ENCODE results near the gene REX1BD. TPM values are rescaled to one million over a fixed set of nuclear protein-coding genes. Genes with fewer than 3 reads are reported as not detected.
"Not testable (repeated sequence)": the region's sequence is repeated elsewhere in the genome, so short reads cannot be mapped to it uniquely, and the experiment has no call there.

The REX1BD gene
- total RNA-seq (87.4 TPM), polyA plus RNA-seq (100 to 1,000 TPM; 139 to 163 (median 148) TPM)

GRCh38 chr19:18588611-18589379, at the start of gene REX1BD:
REX1BD (plus strand) TSS chr19:18588798; CDS start chr19:18588802, 4 bp downstream.
- Mint-ChIP-seq H3K27ac (peak within 1 kb of the TSS; percentile 92 to 98 (median 93)), H3K9me3 (no peaks in the 10 kb centered on the region), H3K4me1 (peaks cover 6 to 47% (median 19%) of the 10 kb centered on the region in 4 donors), H3K36me3 (no peaks in the 10 kb centered on the region), H3K27me3 (peaks cover 8% of the 10 kb centered on the region), H3K4me3 (peak within 1 kb of the TSS; percentile 92 to 93 (median 92))
- no peaks in the 10 kb centered on the region for H3K9me3 ChIP-seq (ENCODE audit: control insufficient read depth in 2 of 2, low read length in 2 of 2)
- peaks cover 33% of the 10 kb centered on the region for H3K4me1 ChIP-seq (ENCODE audit: control insufficient read depth, insufficient read depth, low read length, poor library complexity, severe bottlenecking)
- peak within 1 kb of the TSS; percentile 91 for H3K27ac ChIP-seq (ENCODE audit: insufficient read depth, low read length, poor library complexity, severe bottlenecking)
- DNase-seq (peak; percentile 80 to 90 (median 89)), ATAC-seq (ENCODE audit: low read depth in 2 of 2) (peak; percentile 80)
- peaks cover 6% of the 10 kb centered on the region for H3K36me3 ChIP-seq (ENCODE audit: control insufficient read depth, insufficient read depth, low read length)
- H3K27me3 ChIP-seq (ENCODE audit: control insufficient read depth, insufficient read depth, low read length), result no peaks in the 10 kb centered on the region
- H3K4me3 ChIP-seq (ENCODE audit: low read depth, low read length), result peak within 1 kb of the TSS; percentile 72

DNA sequence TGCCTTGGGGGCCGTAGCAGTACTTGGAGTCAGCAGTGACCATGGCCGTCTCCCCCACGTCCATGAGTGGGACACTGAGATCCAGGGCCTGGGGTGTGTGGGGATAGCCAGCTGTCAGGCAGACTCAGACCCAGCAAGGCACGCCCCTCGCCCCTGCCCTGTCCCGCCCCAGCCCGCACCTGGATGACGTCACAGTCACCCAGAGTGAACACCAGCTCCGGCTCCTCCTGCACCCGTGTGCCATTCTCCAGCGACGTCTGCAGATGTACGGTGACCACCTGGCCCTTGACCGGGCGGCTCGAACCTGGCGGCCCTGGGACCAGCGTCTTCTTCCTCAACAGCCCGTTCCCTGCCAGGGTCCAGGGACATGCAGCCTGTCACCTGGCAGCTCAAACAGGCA, 49.2 kb upstream of the REX1BD start:
- no peak overlapping the region for H3K27ac ChIP-seq (ENCODE audit: insufficient read depth, low read length, poor library complexity, severe bottlenecking)
- H3K4me3 ChIP-seq (ENCODE audit: low read depth, low read length), result no peak overlapping the region
- Mint-ChIP-seq H3K9me3 (no peaks in the 10 kb centered on the region), H3K27me3 (no peaks in the 10 kb centered on the region), H3K4me3 (no peak overlapping the region), H3K4me1 (peaks cover 0 to 34% (median 20%) of the 10 kb centered on the region in 4 donors), H3K27ac (no peak overlapping the region), H3K36me3 (peaks cover 10% of the 10 kb centered on the region)
- no peaks in the 10 kb centered on the region for H3K9me3 ChIP-seq (ENCODE audit: control insufficient read depth in 2 of 2, low read length in 2 of 2)
- DNase-seq (no peak), ATAC-seq (ENCODE audit: low read depth in 2 of 2) (no peak)
- peaks cover 18% of the 10 kb centered on the region for H3K4me1 ChIP-seq (ENCODE audit: control insufficient read depth, insufficient read depth, low read length, poor library complexity, severe bottlenecking)
- H3K36me3 ChIP-seq (ENCODE audit: control insufficient read depth, insufficient read depth, low read length), result peaks cover 42% of the 10 kb centered on the region
- no peaks in the 10 kb centered on the region for H3K27me3 ChIP-seq (ENCODE audit: control insufficient read depth, insufficient read depth, low read length)

DNA sequence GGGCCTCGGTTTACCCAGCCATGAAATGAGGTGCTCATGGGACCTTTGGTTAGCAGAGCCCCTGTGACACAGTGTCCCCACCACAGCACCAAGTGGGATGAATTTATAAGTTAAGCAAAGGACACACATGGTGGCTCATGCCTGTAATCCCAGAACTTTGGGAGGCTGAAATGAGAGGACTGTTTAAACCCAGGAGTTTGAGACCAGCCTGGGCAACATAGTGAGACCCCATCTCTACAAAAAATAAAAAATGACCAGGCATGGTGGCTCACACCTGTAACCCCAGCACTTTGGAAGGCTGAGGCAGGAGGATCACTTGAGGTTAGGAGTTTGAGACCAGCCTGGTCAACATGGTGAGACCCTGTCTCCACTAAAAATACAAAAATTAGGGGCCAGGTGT, 48.4 kb upstream of the REX1BD start:
- not testable (repeated sequence) for H3K27ac Mint-ChIP-seq; H3K9me3 Mint-ChIP-seq; H3K4me3 ChIP-seq (ENCODE audit: low read depth, low read length); ATAC-seq (ENCODE audit: low read depth in 2 of 2); DNase-seq; H3K27me3 Mint-ChIP-seq; H3K9me3 ChIP-seq (ENCODE audit: control insufficient read depth in 2 of 2, low read length in 2 of 2); H3K36me3 Mint-ChIP-seq; H3K27me3 ChIP-seq (ENCODE audit: control insufficient read depth, insufficient read depth, low read length)
- H3K36me3 ChIP-seq (ENCODE audit: control insufficient read depth, insufficient read depth, low read length), result peaks cover 42% of the 10 kb centered on the region
- H3K4me1 Mint-ChIP-seq, result peaks cover 0 to 38% (median 19%) of the 10 kb centered on the region in 4 donors
- H3K27ac ChIP-seq (ENCODE audit: insufficient read depth, low read length, poor library complexity, severe bottlenecking), result peak overlapping the region; percentile 5
- H3K4me1 ChIP-seq (ENCODE audit: control insufficient read depth, insufficient read depth, low read length, poor library complexity, severe bottlenecking), result peaks cover 18% of the 10 kb centered on the region
- peak overlapping the region in 2 of 4 donors; percentile 35 to 86 for H3K4me3 Mint-ChIP-seq

GRCh38 chr19:18541258-18541991, 47.2 kb upstream of the REX1BD start:
- DNase-seq, result no peak
- no peaks in the 10 kb centered on the region for H3K9me3 Mint-ChIP-seq
- H3K27ac ChIP-seq (ENCODE audit: insufficient read depth, low read length, poor library complexity, severe bottlenecking), result peak overlapping the region; percentile 80
- peak overlapping the region in 2 of 3 donors; percentile 51 to 85 for H3K27ac Mint-ChIP-seq
- H3K4me3 Mint-ChIP-seq, result peak overlapping the region; percentile 74 to 95 (median 88)
- H3K36me3 Mint-ChIP-seq, result peaks cover 7% of the 10 kb centered on the region
- H3K27me3 ChIP-seq (ENCODE audit: control insufficient read depth, insufficient read depth, low read length), result no peaks in the 10 kb centered on the region
- peak overlapping the region; percentile 68 for H3K4me3 ChIP-seq (ENCODE audit: low read depth, low read length)
- peaks cover 34% of the 10 kb centered on the region for H3K36me3 ChIP-seq (ENCODE audit: control insufficient read depth, insufficient read depth, low read length)
- ATAC-seq (ENCODE audit: low read depth in 2 of 2), result no peak
- H3K27me3 Mint-ChIP-seq, result peaks cover 4% of the 10 kb centered on the region
- no peaks in the 10 kb centered on the region for H3K9me3 ChIP-seq (ENCODE audit: control insufficient read depth in 2 of 2, low read length in 2 of 2)
- peaks cover 18% of the 10 kb centered on the region for H3K4me1 ChIP-seq (ENCODE audit: control insufficient read depth, insufficient read depth, low read length, poor library complexity, severe bottlenecking)
- H3K4me1 Mint-ChIP-seq, result peaks cover 0 to 38% (median 19%) of the 10 kb centered on the region in 4 donors

- peak overlapping the region; percentile 68 for H3K4me3 ChIP-seq (ENCODE audit: low read depth, low read length)
- peak overlapping the region; percentile 88 to 95 (median 90) for H3K27ac Mint-ChIP-seq
- DNase-seq (no peak), ATAC-seq (ENCODE audit: low read depth in 2 of 2) (no peak)
- peaks cover 18% of the 10 kb centered on the region for H3K4me1 ChIP-seq (ENCODE audit: control insufficient read depth, insufficient read depth, low read length, poor library complexity, severe bottlenecking)
- H3K36me3 Mint-ChIP-seq, result peaks cover 3% of the 10 kb centered on the region
- H3K27me3 Mint-ChIP-seq, result peaks cover 4% of the 10 kb centered on the region
- no peaks in the 10 kb centered on the region for H3K9me3 Mint-ChIP-seq
- H3K27me3 ChIP-seq (ENCODE audit: control insufficient read depth, insufficient read depth, low read length), result no peaks in the 10 kb centered on the region
- peaks cover 0 to 34% (median 15%) of the 10 kb centered on the region in 4 donors for H3K4me1 Mint-ChIP-seq
- H3K36me3 ChIP-seq (ENCODE audit: control insufficient read depth, insufficient read depth, low read length), result peaks cover 26% of the 10 kb centered on the region
- peak overlapping the region; percentile 80 for H3K27ac ChIP-seq (ENCODE audit: insufficient read depth, low read length, poor library complexity, severe bottlenecking)
- H3K9me3 ChIP-seq (ENCODE audit: control insufficient read depth in 2 of 2, low read length in 2 of 2), result no peaks in the 10 kb centered on the region
- H3K4me3 Mint-ChIP-seq, result peak overlapping the region; percentile 91 to 95 (median 91)
These were observed 46.3 kb upstream of the REX1BD start for GRCh38 chr19:18541992-18542940.

GRCh38 chr19:18542941-18543813, 45.4 kb upstream of the REX1BD start, which contains the start of gene FKBP8:
FKBP8 (minus strand) TSS chr19:18543573; CDS start chr19:18541970, 1,603 bp downstream.
- peak; percentile 87 to 95 (median 91) for DNase-seq
- Histone ChIP-seq H3K27me3 (ENCODE audit: control insufficient read depth, insufficient read depth, low read length) (no peaks in the 10 kb centered on the region), H3K4me1 (ENCODE audit: control insufficient read depth, insufficient read depth, low read length, poor library complexity, severe bottlenecking) (peaks cover 18% of the 10 kb centered on the region), H3K36me3 (ENCODE audit: control insufficient read depth, insufficient read depth, low read length) (peaks cover 18% of the 10 kb centered on the region), H3K27ac (ENCODE audit: insufficient read depth, low read length, poor library complexity, severe bottlenecking) (peak within 1 kb of the TSS; percentile 80), H3K9me3 (ENCODE audit: control insufficient read depth in 2 of 2, low read length in 2 of 2) (no peaks in the 10 kb centered on the region), H3K4me3 (ENCODE audit: low read depth, low read length) (peak within 1 kb of the TSS; percentile 81)
- H3K36me3 Mint-ChIP-seq, result peaks cover 3% of the 10 kb centered on the region
- ATAC-seq (ENCODE audit: low read depth in 2 of 2), result peak; percentile 95 to 96
- peaks cover 4% of the 10 kb centered on the region for H3K27me3 Mint-ChIP-seq
- no peaks in the 10 kb centered on the region for H3K9me3 Mint-ChIP-seq
- peaks cover 0 to 34% (median 15%) of the 10 kb centered on the region in 4 donors for H3K4me1 Mint-ChIP-seq
- peak within 1 kb of the TSS; percentile 95 to 99 (median 97) for H3K27ac Mint-ChIP-seq
- peak within 1 kb of the TSS; percentile 91 to 99 (median 96) for H3K4me3 Mint-ChIP-seq
